Body of pancreas (tissue), 4 donors: Measurements from ENCODE around the gene GAB2. TPM values are rescaled to one million over a fixed set of nuclear protein-coding genes. Genes with fewer than 3 reads are reported as not detected.

Experiments used
- ATAC-seq: fragments of 150-250 bp; one replicate; pipeline ENCODE4 v1.9.1; 2016
- DNase-seq, 4 donors: peaks; one replicate each; pipeline ENCODE4 v3.0.0-alpha.2; 2019
- H3K27ac ChIP-seq, 4 donors: fragments of 200-600 bp; sonication (generic); 1 replicate in 3 of 4; 2 replicates in 1 of 4; pipeline versions ENCODE4 v1.5.1 to v1.6.1; 2016 to 2019; ENCODE audit warnings: mild to moderate bottlenecking in 1 of 4, mixed read lengths in 1 of 4, moderate library complexity in 1 of 4
- H3K27me3 ChIP-seq, 2 donors: fragments of 200-600 bp; sonication (generic); one replicate each; pipeline ENCODE4 v1.6.0; 2016; ENCODE audit warnings: mild to moderate bottlenecking in 1 of 2
- H3K36me3 ChIP-seq, 2 donors: fragments of 200-600 bp; sonication (generic); replicated peaks in 1 of 2; 2 replicates each; pipeline ENCODE4 v1.5.1; 2016; ENCODE audit warnings: low read depth in 2 of 2; ENCODE audit not compliant: insufficient read depth in 1 of 2
- H3K4me1 ChIP-seq: fragments of 200-600 bp; sonication (generic); one replicate; pipeline ENCODE4 v1.6.0; 2016
- H3K4me3 ChIP-seq, 2 donors: fragments of 200-600 bp; sonication (generic); 1 replicate in 1 of 2; 2 replicates in 1 of 2; pipeline ENCODE4 v1.5.1; 2016 to 2019
- H3K9me3 ChIP-seq, 3 donors: fragments of 200-600 bp; sonication (generic); 1 replicate in 2 of 3; 2 replicates in 1 of 3; pipeline ENCODE4 v1.5.1; 2016
- POLR2A ChIP-seq, 3 donors: fragments of 450-650 bp; IDR thresholded peaks; one replicate each; pipeline ENCODE4 v1.6.1; 2016; ENCODE audit warnings: antibody characterized with exemption in 3 of 3, mild to moderate bottlenecking in 2 of 3
- WGBS, 2 donors: methylation state at CpG; one replicate each; pipeline ENCODE4 v1.1.5; 2017; 5-methylcytosine and 5-hydroxymethylcytosine counted together
- intact Hi-C: fragments of 100-400 bp; cut with DNase I; formaldehyde crosslinking; loops from one replicate; pipeline ENCODE4 v1.15.1; 2023
- total RNA-seq, 2 donors: library from RNA; depleted of rRNA; stranded (reverse); fragments of >200 nt; gene quantifications; one replicate each; pipeline ENCODE4 v1.1.0, GENCODE V29; 2016
- TF ChIP-seq, protein P1 (sequence below), 7 experiments: fragments of 450-650 bp in 4 of 7; fragments of 200-600 bp in 3 of 7; sonication (generic) in 3 of 7; IDR thresholded peaks; one replicate each; pipeline ENCODE4 v1.5.1; 2016 to 2019; ENCODE audit warnings: antibody characterized with exemption in 7 of 7

The GAB2 gene
- total RNA-seq, 2 donors from 2014 or later: 6.9 to 16.9 TPM

DNA sequence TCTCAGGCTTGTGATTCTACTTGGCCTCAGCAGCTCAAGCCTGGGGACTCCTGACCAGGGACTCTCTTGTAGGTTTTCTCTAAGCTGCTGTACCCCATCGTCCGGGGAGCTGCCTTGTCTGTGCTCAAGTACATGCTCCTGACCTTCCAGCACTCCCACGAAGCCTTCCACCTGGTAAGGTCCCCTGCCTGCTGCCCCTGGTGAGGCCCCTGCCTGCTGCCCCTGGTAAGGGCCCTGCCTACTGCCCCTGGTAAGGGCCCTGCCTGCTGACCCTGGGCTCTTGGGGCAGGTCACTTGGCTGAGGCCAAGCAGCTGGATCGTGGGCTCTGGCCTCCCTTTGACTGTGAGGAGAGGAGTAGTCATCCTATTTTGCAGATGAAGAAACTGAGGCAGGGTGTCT is 217.6 kb downstream of the GAB2 start:
- no peaks in the 10 kb centered on the region for H3K36me3 ChIP-seq
- H3K4me3 ChIP-seq: no peak overlapping the region
- WGBS, 2 donors: 90 to 93% methylated on average over 3 to 4 of the region's 4 CpGs

DNA sequence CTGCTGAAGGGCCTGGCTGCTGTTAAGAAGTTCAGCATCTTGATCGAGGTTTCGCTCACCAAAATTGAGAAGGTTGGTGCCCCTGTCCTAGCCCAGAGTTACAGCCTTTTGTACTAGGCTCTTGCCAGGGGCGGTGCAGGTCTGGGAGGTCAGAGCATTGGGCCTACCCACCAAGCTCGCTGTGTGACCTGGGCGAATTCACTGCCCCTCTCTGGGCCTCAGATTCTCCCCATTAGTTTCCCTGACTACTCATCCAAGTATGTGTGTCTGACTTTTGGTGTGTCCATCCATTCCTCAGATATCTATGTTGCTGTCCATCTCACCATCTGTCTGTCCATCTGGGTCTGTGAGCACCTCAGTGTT is 218.0 kb downstream of the GAB2 start:
- Histone ChIP-seq H3K36me3 (no peaks in the 10 kb centered on the region), H3K4me3 (no peak overlapping the region), H3K9me3 (no peaks in the 10 kb centered on the region), H3K4me1 (peaks cover 5% of the 10 kb centered on the region), H3K27me3 (no peaks in the 10 kb centered on the region), H3K27ac (no peak overlapping the region)
- intact Hi-C loops: no loop called here
- DNase-seq: no peak
- 98 to 100% methylated on average over 5 of the region's 5 CpGs for WGBS, 2 donors
- TF ChIP-seq, protein P1, sequence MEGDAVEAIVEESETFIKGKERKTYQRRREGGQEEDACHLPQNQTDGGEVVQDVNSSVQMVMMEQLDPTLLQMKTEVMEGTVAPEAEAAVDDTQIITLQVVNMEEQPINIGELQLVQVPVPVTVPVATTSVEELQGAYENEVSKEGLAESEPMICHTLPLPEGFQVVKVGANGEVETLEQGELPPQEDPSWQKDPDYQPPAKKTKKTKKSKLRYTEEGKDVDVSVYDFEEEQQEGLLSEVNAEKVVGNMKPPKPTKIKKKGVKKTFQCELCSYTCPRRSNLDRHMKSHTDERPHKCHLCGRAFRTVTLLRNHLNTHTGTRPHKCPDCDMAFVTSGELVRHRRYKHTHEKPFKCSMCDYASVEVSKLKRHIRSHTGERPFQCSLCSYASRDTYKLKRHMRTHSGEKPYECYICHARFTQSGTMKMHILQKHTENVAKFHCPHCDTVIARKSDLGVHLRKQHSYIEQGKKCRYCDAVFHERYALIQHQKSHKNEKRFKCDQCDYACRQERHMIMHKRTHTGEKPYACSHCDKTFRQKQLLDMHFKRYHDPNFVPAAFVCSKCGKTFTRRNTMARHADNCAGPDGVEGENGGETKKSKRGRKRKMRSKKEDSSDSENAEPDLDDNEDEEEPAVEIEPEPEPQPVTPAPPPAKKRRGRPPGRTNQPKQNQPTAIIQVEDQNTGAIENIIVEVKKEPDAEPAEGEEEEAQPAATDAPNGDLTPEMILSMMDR (IDR thresholded peaks at IDR 0.05): no peak
- no peak for TF ChIP-seq POLR2A (IDR thresholded peaks at IDR 0.05)
- ATAC-seq: no peak

More for the DNA sequence above, 217.6 kb downstream of the GAB2 start:
- no peaks in the 10 kb centered on the region for H3K27me3 ChIP-seq
- peaks cover under 1% of the 10 kb centered on the region for H3K4me1 ChIP-seq
- H3K27ac ChIP-seq: no peak overlapping the region
- ATAC-seq: no peak
- TF ChIP-seq POLR2A (IDR thresholded peaks at IDR 0.05): no peak
- TF ChIP-seq, protein P1 (IDR thresholded peaks at IDR 0.05): no peak
- no peaks in the 10 kb centered on the region for H3K9me3 ChIP-seq
- intact Hi-C loops: no loop called here
- DNase-seq: no peak

DNA sequence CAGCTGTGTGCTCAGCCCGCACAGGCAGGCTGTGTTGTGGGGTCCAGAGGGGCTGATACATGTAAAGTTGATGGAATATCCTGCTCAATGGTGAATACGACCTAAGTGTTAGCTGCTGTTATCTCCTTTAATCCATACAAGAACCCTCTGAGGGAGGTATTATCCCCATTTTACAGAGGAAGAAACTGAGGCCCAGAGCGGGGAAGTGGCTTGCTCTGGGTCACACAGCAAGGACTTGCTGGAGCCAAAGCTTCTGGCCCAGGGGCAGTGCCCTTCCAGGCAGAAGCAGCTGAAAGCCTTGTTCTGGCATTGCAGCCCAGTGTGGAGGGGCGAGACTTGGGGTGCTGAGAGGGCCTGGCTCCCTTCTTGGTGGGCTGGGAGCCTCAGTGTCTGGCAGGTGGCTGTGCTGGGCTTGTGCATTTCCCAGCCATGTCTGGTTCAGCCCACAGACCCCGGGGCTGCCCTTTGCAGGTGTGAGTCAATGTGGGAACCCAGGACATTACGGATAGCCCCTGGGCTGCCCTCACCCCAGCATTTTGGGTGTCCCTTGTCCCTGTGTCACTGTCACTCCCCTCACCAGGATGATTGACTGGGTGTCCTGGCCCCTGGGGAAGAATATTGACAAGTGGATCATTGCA is 218.5 kb downstream of the GAB2 start:
- Histone ChIP-seq H3K36me3 (no peaks in the 10 kb centered on the region), H3K27me3 (no peaks in the 10 kb centered on the region), H3K9me3 (no peaks in the 10 kb centered on the region), H3K27ac (no peak overlapping the region), H3K4me3 (no peak overlapping the region), H3K4me1 (peaks cover 10% of the 10 kb centered on the region)
- no peak for ATAC-seq
- intact Hi-C loops: no loop called here
- no peak for DNase-seq
- TF ChIP-seq POLR2A (IDR thresholded peaks at IDR 0.05): no peak
- TF ChIP-seq, protein P1 (IDR thresholded peaks at IDR 0.05): no peak
- 93 to 95% methylated on average over 5 to 6 of the region's 6 CpGs for WGBS, 2 donors

DNA sequence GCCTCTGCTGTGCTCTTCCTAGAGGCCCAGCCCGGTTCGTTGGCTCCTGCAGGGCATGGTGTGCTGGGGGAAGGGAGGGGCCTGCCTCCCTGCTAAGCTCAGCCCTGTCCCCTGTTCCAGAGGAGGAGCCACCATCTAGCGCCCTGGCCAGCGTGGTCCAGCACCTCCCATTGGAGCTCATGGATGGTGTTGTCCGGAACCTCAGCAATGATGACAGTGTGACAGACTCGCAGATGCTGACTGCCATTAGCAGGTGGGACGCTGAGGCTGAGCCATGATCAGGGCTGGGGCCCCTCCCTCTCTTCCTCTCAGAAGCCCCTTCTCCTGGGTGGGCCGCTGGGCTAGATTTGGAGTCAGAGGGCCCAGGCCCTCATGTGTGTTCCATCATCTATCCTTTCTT is 219.8 kb downstream of the GAB2 start:
- TF ChIP-seq, protein P1 (IDR thresholded peaks at IDR 0.05): no peak
- TF ChIP-seq POLR2A (IDR thresholded peaks at IDR 0.05): no peak
- no peak overlapping the region for H3K4me3 ChIP-seq
- intact Hi-C loops: no loop called here
- DNase-seq (no peak), ATAC-seq (no peak)
- WGBS, 2 donors: 92 to 100% methylated on average over 4 to 8 of the region's 8 CpGs
- peaks cover 16% of the 10 kb centered on the region for H3K4me1 ChIP-seq
- H3K9me3 ChIP-seq: no peaks in the 10 kb centered on the region
- H3K36me3 ChIP-seq: no peaks in the 10 kb centered on the region
- no peaks in the 10 kb centered on the region for H3K27me3 ChIP-seq
- no peak overlapping the region for H3K27ac ChIP-seq

DNA sequence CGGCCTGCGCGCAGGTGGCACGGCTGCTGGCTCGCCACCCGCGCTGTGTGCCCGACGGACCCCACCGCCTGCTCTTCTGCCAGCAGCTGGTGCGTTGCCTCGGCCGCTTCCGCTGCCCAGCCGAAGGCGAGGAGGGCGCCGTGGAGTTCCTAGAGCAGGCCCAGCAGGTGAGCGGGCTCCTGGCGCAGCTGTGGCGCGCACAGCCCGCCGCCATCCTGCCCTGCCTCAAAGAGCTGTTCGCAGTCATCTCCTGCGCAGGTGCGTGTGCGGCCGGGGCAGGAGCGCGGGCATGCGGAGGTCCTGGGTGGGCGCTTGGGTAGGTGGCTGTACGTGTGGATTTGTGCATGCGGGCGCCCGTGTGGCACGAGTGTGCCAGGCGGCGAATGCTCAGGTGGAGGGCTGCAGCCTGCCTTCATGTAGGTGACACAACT is 220.9 kb downstream of the GAB2 start:
- Histone ChIP-seq H3K36me3 (no peaks in the 10 kb centered on the region), H3K27ac (no peak overlapping the region), H3K27me3 (no peaks in the 10 kb centered on the region), H3K4me3 (no peak overlapping the region), H3K9me3 (no peaks in the 10 kb centered on the region), H3K4me1 (peaks cover 27% of the 10 kb centered on the region)
- 85 to 98% methylated on average over 27 to 40 of the region's 40 CpGs for WGBS, 2 donors
- DNase-seq: peak in 1 of 4 donors; percentile 3
- no peak for ATAC-seq
- TF ChIP-seq, protein P1 (IDR thresholded peaks at IDR 0.05): no peak
- no peak for TF ChIP-seq POLR2A (IDR thresholded peaks at IDR 0.05)
- intact Hi-C loops: no loop called here
